BLaER1 (cell line): Measurements from ENCODE around the gene PGS1.

Source experiments
- H3K27ac ChIP-seq: shearing (Covaris generic); formaldehyde crosslinking; 2 replicates; pipeline ENCODE4 v1.8.1; 2022
- H3K27me3 ChIP-seq: shearing (Covaris generic); formaldehyde crosslinking; 2 replicates; pipeline ENCODE4 v1.8.1; 2022
- H3K36me3 ChIP-seq: shearing (Covaris generic); formaldehyde crosslinking; 2 replicates; pipeline ENCODE4 v1.8.1; 2022
- H3K4me1 ChIP-seq: shearing (Covaris generic); formaldehyde crosslinking; 2 replicates; pipeline ENCODE4 v1.8.1; 2022
- H3K4me2 ChIP-seq: shearing (Covaris generic); formaldehyde crosslinking; 2 replicates; pipeline ENCODE4 v1.8.1; 2022
- H3K4me3 ChIP-seq: shearing (Covaris generic); formaldehyde crosslinking; 2 replicates; pipeline ENCODE4 v1.8.1; 2022
- H3K9ac ChIP-seq: shearing (Covaris generic); formaldehyde crosslinking; 2 replicates; pipeline ENCODE4 v1.8.1; 2022
- H3K9me3 ChIP-seq: shearing (Covaris generic); formaldehyde crosslinking; 2 replicates; pipeline ENCODE4 v1.8.1; 2022
- H4K20me1 ChIP-seq: shearing (Covaris generic); formaldehyde crosslinking; 2 replicates; pipeline ENCODE4 v1.8.1; 2022
- Cebpa-rat ChIP-seq: shearing (Covaris generic); IDR thresholded peaks from 2 replicates; pipeline ENCODE4 v1.8.1; 2022

PGS1 gene

DNA sequence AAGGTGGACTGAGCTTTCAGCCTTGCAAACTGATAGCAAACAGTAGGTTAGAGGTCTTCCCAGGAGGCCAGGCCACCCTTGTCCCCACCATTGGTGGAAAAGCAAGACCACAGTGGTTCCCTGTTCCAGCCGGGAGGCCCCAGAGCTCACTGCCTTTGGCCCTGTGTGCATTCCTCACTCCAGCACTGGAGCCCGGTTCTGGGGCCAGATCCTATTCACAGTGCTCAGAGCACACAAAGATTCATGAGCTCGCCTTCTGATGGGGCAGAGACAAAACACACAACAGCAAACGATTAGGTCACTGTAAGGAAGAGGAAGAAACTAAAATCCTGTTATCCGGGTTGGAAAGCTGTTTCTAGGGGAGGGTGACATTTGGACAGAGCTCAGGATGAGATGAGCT is 5.6 kb upstream of the PGS1 start:
- no peak overlapping the region for H3K27ac ChIP-seq
- H3K4me3 ChIP-seq = no peak overlapping the region
- 0 out of 2 replicates have a peak overlapping the region, but pooled peaks have one; percentile 7 for H3K4me2 ChIP-seq

GRCh38 chr17:78374189-78374588 is 4.3 kb upstream of the PGS1 start:
- peaks cover 5% of the 10 kb centered on the region; the same call in 1 of the 2 replicates for H4K20me1 ChIP-seq
- H3K27me3 ChIP-seq = no peaks in the 10 kb centered on the region
- TF ChIP-seq Cebpa-rat = no peak
- H3K9ac ChIP-seq = peak overlapping the region; percentile 22; the same call in 1 of the 2 replicates
- H3K27ac ChIP-seq = peak overlapping the region; percentile 75
- H3K4me3 ChIP-seq = peak overlapping the region; percentile 8; the same call in 1 of the 2 replicates
- peak overlapping the region; percentile 87 for H3K4me2 ChIP-seq
- peaks cover 68% of the 10 kb centered on the region for H3K4me1 ChIP-seq
- H3K36me3 ChIP-seq = no peaks in the 10 kb centered on the region
- H3K9me3 ChIP-seq = no peaks in the 10 kb centered on the region

More for the DNA sequence above, 5.6 kb upstream of the PGS1 start:
- H4K20me1 ChIP-seq = no peaks in the 10 kb centered on the region
- TF ChIP-seq Cebpa-rat = no peak
- no peaks in the 10 kb centered on the region for H3K36me3 ChIP-seq
- no peak overlapping the region for H3K9ac ChIP-seq
- H3K4me1 ChIP-seq = peaks cover 62% of the 10 kb centered on the region
- no peaks in the 10 kb centered on the region for H3K9me3 ChIP-seq
- no peaks in the 10 kb centered on the region for H3K27me3 ChIP-seq

- Histone ChIP-seq H3K9ac (peak overlapping the region; percentile 22; the same call in 1 of the 2 replicates), H3K36me3 (no peaks in the 10 kb centered on the region), H4K20me1 (peaks cover 11% of the 10 kb centered on the region; the same call in 1 of the 2 replicates), H3K27me3 (no peaks in the 10 kb centered on the region), H3K4me2 (peak overlapping the region; percentile 87), H3K27ac (peak overlapping the region; percentile 75), H3K4me3 (peak overlapping the region; percentile 8; the same call in 1 of the 2 replicates), H3K9me3 (no peaks in the 10 kb centered on the region), H3K4me1 (peaks cover 68% of the 10 kb centered on the region)
- no peak for TF ChIP-seq Cebpa-rat
These were observed 3.7 kb upstream of the PGS1 start for GRCh38 chr17:78374631-78375274.

GRCh38 chr17:78375401-78376151 is 2.9 kb upstream of the PGS1 start:
- Histone ChIP-seq H3K36me3 (0 out of 2 replicates have a peak, but pooled peaks cover 4% of the 10 kb centered on the region), H3K27ac (peak overlapping the region; percentile 75), H4K20me1 (peaks cover 19% of the 10 kb centered on the region), H3K9me3 (no peaks in the 10 kb centered on the region), H3K27me3 (no peaks in the 10 kb centered on the region), H3K4me1 (peaks cover 70% of the 10 kb centered on the region), H3K4me3 (no peak overlapping the region), H3K4me2 (peak overlapping the region; percentile 87), H3K9ac (peak overlapping the region; percentile 22; the same call in 1 of the 2 replicates)
- peak; percentile 53 for TF ChIP-seq Cebpa-rat

- Histone ChIP-seq H3K4me1 (peaks cover 76% of the 10 kb centered on the region), H3K27me3 (no peaks in the 10 kb centered on the region), H3K9me3 (no peaks in the 10 kb centered on the region), H3K9ac (no peak overlapping the region), H3K36me3 (peaks cover 9% of the 10 kb centered on the region), H3K27ac (no peak overlapping the region), H3K4me3 (no peak overlapping the region), H4K20me1 (peaks cover 25% of the 10 kb centered on the region), H3K4me2 (no peak overlapping the region)
- TF ChIP-seq Cebpa-rat = no peak
These were observed 2.3 kb upstream of the PGS1 start for GRCh38 chr17:78376161-78376560.

DNA sequence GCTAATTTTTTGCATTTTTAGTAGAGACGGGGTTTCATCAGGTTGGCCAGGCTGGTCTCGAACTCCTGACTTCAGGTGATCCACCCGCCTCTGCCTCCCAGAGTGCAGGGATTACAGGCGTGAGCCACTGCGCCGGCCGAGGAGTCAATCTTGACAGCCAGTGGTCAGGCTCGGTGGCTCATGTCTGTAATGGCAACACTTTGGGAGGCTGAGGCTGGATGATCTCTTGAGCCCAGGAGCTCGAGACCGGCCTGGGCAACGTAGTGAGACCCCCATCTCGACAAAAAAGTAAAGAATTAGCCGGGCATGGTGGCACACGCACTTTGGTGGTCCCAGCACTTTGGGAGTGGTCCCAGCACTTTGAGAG is 608 bp upstream of the PGS1 start:
- no peaks in the 10 kb centered on the region for H3K27me3 ChIP-seq
- H3K9ac ChIP-seq = peak overlapping the region; percentile 92; the same call in 1 of the 2 replicates
- peaks cover 15% of the 10 kb centered on the region for H3K36me3 ChIP-seq
- H3K4me1 ChIP-seq = peaks cover 82% of the 10 kb centered on the region
- H3K9me3 ChIP-seq = no peaks in the 10 kb centered on the region
- peak overlapping the region; percentile 93 for H3K27ac ChIP-seq
- peaks cover 42% of the 10 kb centered on the region for H4K20me1 ChIP-seq
- H3K4me3 ChIP-seq = peak overlapping the region; percentile 91
- peak overlapping the region; percentile 90 for H3K4me2 ChIP-seq
- no peak for TF ChIP-seq Cebpa-rat

DNA sequence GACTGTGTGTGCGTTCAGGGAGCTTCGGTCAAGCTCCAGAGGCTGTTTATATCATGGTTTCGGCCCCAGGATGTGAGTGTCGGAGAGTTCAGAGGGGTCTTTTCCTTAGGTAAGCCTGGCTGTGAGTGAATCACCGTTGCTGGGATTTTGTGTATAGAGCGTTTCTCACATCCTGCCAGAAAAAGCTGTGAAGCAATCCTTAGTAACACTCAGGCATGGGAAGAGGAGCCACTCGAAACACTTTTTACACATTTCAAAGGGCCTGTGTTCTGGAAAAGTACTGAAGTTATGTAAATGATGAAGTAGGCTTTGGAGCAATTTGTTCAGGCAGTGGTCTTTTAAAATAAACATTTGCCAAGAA is 662 bp downstream of the PGS1 start:
- peaks cover 82% of the 10 kb centered on the region for H3K4me1 ChIP-seq
- no peak for TF ChIP-seq Cebpa-rat

DNA sequence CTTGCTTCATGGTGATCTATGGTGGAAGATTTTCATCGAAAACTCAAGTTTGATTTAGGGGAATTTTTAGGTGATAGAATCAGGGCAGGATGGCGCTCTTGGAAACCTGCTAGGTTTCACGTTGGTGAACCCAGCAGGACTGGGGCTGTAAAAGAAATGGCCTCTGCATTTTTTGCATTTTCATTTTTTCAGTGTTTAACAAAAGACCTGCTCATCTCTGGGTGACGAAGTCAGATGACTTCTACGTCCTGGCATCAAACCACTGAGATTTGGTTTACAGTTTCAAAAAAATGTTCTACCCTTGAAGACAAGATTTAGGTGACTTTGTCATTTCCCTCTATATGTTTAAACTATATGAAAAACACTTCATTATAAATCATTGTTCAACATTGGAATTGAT is 1.9 kb downstream of the PGS1 start:
- Histone ChIP-seq H3K4me1 (peaks cover 82% of the 10 kb centered on the region), H3K27ac (no peak overlapping the region), H4K20me1 (peaks cover 67% of the 10 kb centered on the region), H3K4me2 (peak overlapping the region; percentile 90), H3K27me3 (no peaks in the 10 kb centered on the region), H3K36me3 (peaks cover 15% of the 10 kb centered on the region), H3K9me3 (no peaks in the 10 kb centered on the region), H3K9ac (no peak overlapping the region), H3K4me3 (no peak overlapping the region; the same call in 1 of the 2 replicates)
- no peak for TF ChIP-seq Cebpa-rat

More for the DNA sequence above, 662 bp downstream of the PGS1 start:
- H3K9ac ChIP-seq = peak overlapping the region; percentile 92
- H3K9me3 ChIP-seq = no peaks in the 10 kb centered on the region
- H3K4me3 ChIP-seq = peak overlapping the region; percentile 91
- H3K27me3 ChIP-seq = no peaks in the 10 kb centered on the region
- H3K27ac ChIP-seq = peak overlapping the region; percentile 93
- peaks cover 15% of the 10 kb centered on the region for H3K36me3 ChIP-seq
- peak overlapping the region; percentile 90 for H3K4me2 ChIP-seq
- peaks cover 55% of the 10 kb centered on the region for H4K20me1 ChIP-seq

- no peak overlapping the region for H3K27ac ChIP-seq
- peak overlapping the region; percentile 90 for H3K4me2 ChIP-seq
- H4K20me1 ChIP-seq = peaks cover 81% of the 10 kb centered on the region
- H3K4me1 ChIP-seq = peaks cover 86% of the 10 kb centered on the region
- no peak overlapping the region for H3K4me3 ChIP-seq
- H3K27me3 ChIP-seq = no peaks in the 10 kb centered on the region
- no peak overlapping the region for H3K9ac ChIP-seq
- TF ChIP-seq Cebpa-rat = no peak
- H3K36me3 ChIP-seq = peaks cover 15% of the 10 kb centered on the region
- H3K9me3 ChIP-seq = no peaks in the 10 kb centered on the region
These were observed 3.3 kb downstream of the PGS1 start for GRCh38 chr17:78381601-78382232.
